Breast epithelium (tissue), 4 donors: ENCODE data around the gene PCDH1. TPM values are rescaled to one million over a fixed set of nuclear protein-coding genes. Genes with fewer than 3 reads are reported as not detected.
A peak's percentile ranks its signal among the peaks of the same experiment; 100 is the strongest.

ENCODE experiments used
- DNase-seq, 2 donors: peaks; one replicate each; pipeline ENCODE4 v3.0.0-alpha.2; 2019; ENCODE audit warnings: low spot score in 2 of 2
- H3K27ac ChIP-seq, 2 donors: fragments of 200-600 bp; sonication (generic) in 1 of 2; one replicate each; pipeline ENCODE4 v1.5.1; 2016 to 2019; ENCODE audit warnings: mild to moderate bottlenecking in 1 of 2
- H3K27me3 ChIP-seq, 2 donors: fragments of 200-600 bp; sonication (generic) in 1 of 2; one replicate each; pipeline versions ENCODE4 v1.5.1 to v1.6.0; 2017 to 2019; ENCODE audit warnings: control low read depth in 1 of 2, mild to moderate bottlenecking in 1 of 2
- H3K36me3 ChIP-seq: fragments of 200-600 bp; one replicate; pipeline ENCODE4 v1.5.1; 2019
- H3K4me1 ChIP-seq, 2 donors: fragments of 200-600 bp; sonication (generic); one replicate each; pipeline ENCODE4 v1.5.1; 2016 to 2019; ENCODE audit warnings: control low read depth in 1 of 2
- H3K4me3 ChIP-seq, 3 donors: fragments of 200-600 bp; sonication (generic); 1 replicate in 2 of 3; 2 replicates in 1 of 3; pipeline ENCODE4 v1.5.1; 2016 to 2019; ENCODE audit warnings: mild to moderate bottlenecking in 3 of 3, moderate library complexity in 2 of 3
- H3K9me3 ChIP-seq, 2 donors: fragments of 200-600 bp; sonication (generic) in 1 of 2; one replicate each; pipeline ENCODE4 v1.5.1; 2016 to 2019; ENCODE audit warnings: control low read depth in 1 of 2
- CTCF ChIP-seq, 3 donors: fragments of 450-650 bp; IDR thresholded peaks; one replicate each; pipeline ENCODE4 v1.5.1; 2016 to 2017; ENCODE audit warnings: antibody characterized with exemption in 3 of 3, mild to moderate bottlenecking in 3 of 3, moderate library complexity in 3 of 3
- POLR2A ChIP-seq: fragments of 450-650 bp; IDR thresholded peaks from one replicate; pipeline ENCODE4 v1.6.1; 2016; ENCODE audit warnings: antibody characterized with exemption, mild to moderate bottlenecking, moderate library complexity
- POLR2AphosphoS5 ChIP-seq, 3 donors: sonication (generic); formaldehyde crosslinking; IDR thresholded peaks; one replicate each; pipeline ENCODE4 v1.6.1; 2017; ENCODE audit warnings: antibody characterized with exemption in 3 of 3
- intact Hi-C: fragments of 100-400 bp; cut with DNase I; formaldehyde crosslinking; loops from one replicate; pipeline ENCODE4 v1.15.1; 2023; ENCODE audit warnings: low total_unique reads
- total RNA-seq, 3 donors: library from RNA; depleted of rRNA; stranded (reverse); fragments of >200 nt; gene quantifications; one replicate each; pipeline ENCODE4 v1.1.0, GENCODE V29; 2016

Gene PCDH1
- total RNA-seq, 3 donors from 2014 or later: 28.3 to 72.7 (median 65.9) TPM

GRCh38 chr5:141869514-141869913 is 8.7 kb downstream of the PCDH1 start:
- H3K27ac ChIP-seq: peak overlapping the region; percentile 64 to 93
- intact Hi-C loops: no loop called here

GRCh38 chr5:141869040-141869439 is 9.2 kb downstream of the PCDH1 start:
- H3K36me3 ChIP-seq: no peaks in the 10 kb centered on the region
- peak in 1 of 2 donors; percentile 45 for DNase-seq
- no peaks in the 10 kb centered on the region for H3K27me3 ChIP-seq
- no peak overlapping the region for H3K4me3 ChIP-seq
- H3K9me3 ChIP-seq: no peaks in the 10 kb centered on the region
- TF ChIP-seq POLR2A: no peak
- TF ChIP-seq POLR2AphosphoS5 (IDR thresholded peaks at IDR 0.05): no peak
- no peak for TF ChIP-seq CTCF (IDR thresholded peaks at IDR 0.05)
- peaks cover 11 to 27% of the 10 kb centered on the region in 2 donors for H3K4me1 ChIP-seq
- H3K27ac ChIP-seq: peak overlapping the region; percentile 64 to 93
- intact Hi-C loops: no loop called here

More at GRCh38 chr5:141869514-141869913, 8.7 kb downstream of the PCDH1 start:
- TF ChIP-seq POLR2A (no peak), POLR2AphosphoS5 (IDR thresholded peaks at IDR 0.05) (no peak)
- DNase-seq: peak in 1 of 2 donors; percentile 73
- H3K27me3 ChIP-seq: no peaks in the 10 kb centered on the region
- no peaks in the 10 kb centered on the region for H3K36me3 ChIP-seq
- no peak overlapping the region for H3K4me3 ChIP-seq
- peaks cover 14 to 25% of the 10 kb centered on the region in 2 donors for H3K4me1 ChIP-seq
- H3K9me3 ChIP-seq: no peaks in the 10 kb centered on the region

GRCh38 chr5:141868541-141868940 is 9.7 kb downstream of the PCDH1 start:
- H3K4me1 ChIP-seq: peaks cover 11 to 28% of the 10 kb centered on the region in 2 donors

GRCh38 chr5:141867651-141868050 is 10.6 kb downstream of the PCDH1 start:
- no peak for TF ChIP-seq CTCF (IDR thresholded peaks at IDR 0.05)
- TF ChIP-seq POLR2A: no peak
- TF ChIP-seq POLR2AphosphoS5 (IDR thresholded peaks at IDR 0.05): no peak
- Histone ChIP-seq H3K4me1 (peaks cover 11 to 30% of the 10 kb centered on the region in 2 donors), H3K27me3 (no peaks in the 10 kb centered on the region), H3K4me3 (no peak overlapping the region), H3K36me3 (no peaks in the 10 kb centered on the region), H3K9me3 (no peaks in the 10 kb centered on the region), H3K27ac (peak overlapping the region; percentile 93 to 94)
- intact Hi-C loops: no loop called here
- peak in 1 of 2 donors; percentile 35 for DNase-seq

More at GRCh38 chr5:141868541-141868940, 9.7 kb downstream of the PCDH1 start:
- no peaks in the 10 kb centered on the region for H3K27me3 ChIP-seq
- peak overlapping the region; percentile 93 to 94 for H3K27ac ChIP-seq
- peak in 1 of 2 donors; percentile 15 for DNase-seq
- intact Hi-C loops: no loop called here
- TF ChIP-seq POLR2AphosphoS5 (IDR thresholded peaks at IDR 0.05) (no peak), CTCF (IDR thresholded peaks at IDR 0.05) (no peak), POLR2A (no peak)
- no peak overlapping the region for H3K4me3 ChIP-seq
- H3K9me3 ChIP-seq: no peaks in the 10 kb centered on the region
- no peaks in the 10 kb centered on the region for H3K36me3 ChIP-seq

- Histone ChIP-seq H3K9me3 (no peaks in the 10 kb centered on the region), H3K27ac (peak overlapping the region; percentile 93 to 94), H3K36me3 (no peaks in the 10 kb centered on the region), H3K27me3 (no peaks in the 10 kb centered on the region), H3K4me3 (no peak overlapping the region), H3K4me1 (peaks cover 11 to 30% of the 10 kb centered on the region in 2 donors)
- no peak for DNase-seq
- intact Hi-C loops: no loop called here
- TF ChIP-seq POLR2A (no peak), CTCF (IDR thresholded peaks at IDR 0.05) (no peak), POLR2AphosphoS5 (IDR thresholded peaks at IDR 0.05) (no peak)
These were observed 11.1 kb downstream of the PCDH1 start for GRCh38 chr5:141867139-141867538.
